Mesenchymal stem cell (in vitro differentiated cells and primary cell): ENCODE results near the gene TREML1.

Source experiments
- DNase-seq: peaks from one replicate; pipeline ENCODE4 v3.0.0-alpha.2; 2013
- H2AFZ ChIP-seq: one replicate; pipeline ENCODE4 v1.6.1; 2013; ENCODE audit warnings: low read depth, mild to moderate bottlenecking, control low read depth, inconsistent platforms, low read length, moderate library complexity
- H2AK5ac ChIP-seq: 2 replicates; pipeline ENCODE4 v1.6.1; 2013; ENCODE audit warnings: low read length, moderate library complexity, mild to moderate bottlenecking, inconsistent platforms; ENCODE audit not compliant: severe bottlenecking
- H2BK120ac ChIP-seq: one replicate; pipeline ENCODE4 v1.6.1; 2013; ENCODE audit warnings: low read depth, mild to moderate bottlenecking, inconsistent platforms, low read length, moderate library complexity
- H2BK12ac ChIP-seq, 2 experiments: one replicate each; pipeline ENCODE4 v1.6.1; 2013; ENCODE audit warnings: inconsistent platforms in 2 of 2, low read length in 2 of 2, mild to moderate bottlenecking in 2 of 2, moderate library complexity in 2 of 2, control low read depth in 1 of 2
- H2BK15ac ChIP-seq: one replicate; pipeline ENCODE4 v1.6.1; 2013; ENCODE audit warnings: mild to moderate bottlenecking, low read depth, inconsistent platforms; ENCODE audit not compliant: poor library complexity, severe bottlenecking
- H2BK5ac ChIP-seq: 2 replicates; pipeline ENCODE4 v1.6.1; 2013; ENCODE audit warnings: low read depth, mild to moderate bottlenecking, low read length, control low read depth, inconsistent platforms; ENCODE audit not compliant: poor library complexity, severe bottlenecking
- H3K14ac ChIP-seq, 2 experiments: one replicate each; pipeline ENCODE4 v1.6.1; 2013; ENCODE audit warnings: inconsistent platforms in 2 of 2, low read length in 2 of 2, control low read depth in 1 of 2, mild to moderate bottlenecking in 1 of 2, moderate library complexity in 1 of 2
- H3K18ac ChIP-seq, 2 experiments: one replicate each; pipeline ENCODE4 v1.6.1; 2013; ENCODE audit warnings: inconsistent platforms in 2 of 2, low read length in 2 of 2, control low read depth in 1 of 2, low read depth in 1 of 2, mild to moderate bottlenecking in 1 of 2
- H3K23ac ChIP-seq, 2 experiments: one replicate each; pipeline ENCODE4 v1.6.1; 2013; ENCODE audit warnings: inconsistent platforms in 2 of 2, low read length in 2 of 2, mild to moderate bottlenecking in 2 of 2, moderate library complexity in 2 of 2, control low read depth in 1 of 2
- H3K27ac ChIP-seq: 2 replicates; pipeline ENCODE4 v1.5.1; 2013; ENCODE audit warnings: mild to moderate bottlenecking, moderate library complexity, low read length, control low read depth, inconsistent platforms; ENCODE audit not compliant: poor library complexity, severe bottlenecking
- H3K27me3 ChIP-seq, 2 experiments: 2 replicates each; pipeline versions ENCODE4 v1.6.1 to v1.7.0; 2013; ENCODE audit warnings: low read length in 2 of 2, mild to moderate bottlenecking in 2 of 2, moderate library complexity in 2 of 2, control low read depth in 1 of 2, inconsistent platforms in 1 of 2; ENCODE audit not compliant: control insufficient read depth in 1 of 2, insufficient read depth in 1 of 2
- H3K36me3 ChIP-seq, 2 experiments: 2 replicates each; pipeline versions ENCODE4 v1.6.1 to v1.7.0; 2013; ENCODE audit warnings: low read length in 2 of 2, control low read depth in 1 of 2, inconsistent platforms in 1 of 2, low read depth in 1 of 2, mild to moderate bottlenecking in 1 of 2; ENCODE audit not compliant: insufficient read depth in 2 of 2, control insufficient read depth in 1 of 2
- H3K4ac ChIP-seq, 2 experiments: one replicate each; pipeline ENCODE4 v1.6.1; 2013; ENCODE audit warnings: inconsistent platforms in 2 of 2, low read length in 2 of 2, mild to moderate bottlenecking in 2 of 2, moderate library complexity in 2 of 2, control low read depth in 1 of 2, low read depth in 1 of 2
- H3K4me1 ChIP-seq: 2 replicates; pipeline ENCODE4 v1.6.1; 2013; ENCODE audit warnings: low read depth, low read length, control low read depth; ENCODE audit not compliant: control insufficient read depth, insufficient read depth
- H3K4me2 ChIP-seq: 2 replicates; pipeline ENCODE4 v1.6.1; 2013; ENCODE audit warnings: low read length, mild to moderate bottlenecking, inconsistent platforms; ENCODE audit not compliant: poor library complexity, severe bottlenecking
- H3K4me3 ChIP-seq, 2 experiments: 2 replicates each; pipeline versions ENCODE4 v1.5.1 to v1.7.0; 2013; ENCODE audit warnings: low read length in 2 of 2, mild to moderate bottlenecking in 2 of 2, control low read depth in 1 of 2, low read depth in 1 of 2; ENCODE audit not compliant: insufficient read depth in 1 of 2
- H3K79me1 ChIP-seq: replicated peaks from 2 replicates; pipeline ENCODE4 v1.6.1; 2013; ENCODE audit warnings: mild to moderate bottlenecking, control low read depth, low read length, inconsistent platforms; ENCODE audit not compliant: poor library complexity, severe bottlenecking
- H3K9ac ChIP-seq: 2 replicates; pipeline ENCODE4 v1.7.0; 2013; ENCODE audit warnings: mild to moderate bottlenecking, low read length, moderate library complexity
- H3K9me3 ChIP-seq: 2 replicates; pipeline ENCODE4 v1.7.0; 2013; ENCODE audit warnings: mild to moderate bottlenecking, low read length; ENCODE audit not compliant: control insufficient read depth
- H4K8ac ChIP-seq: one replicate; pipeline ENCODE4 v1.6.1; 2013; ENCODE audit warnings: inconsistent platforms, mild to moderate bottlenecking, low read length, moderate library complexity
- H4K91ac ChIP-seq: one replicate; pipeline ENCODE4 v1.6.1; 2013; ENCODE audit warnings: mild to moderate bottlenecking, low read length, inconsistent platforms
- WGBS: methylation state at CpG from one replicate; pipeline ENCODE4 v1.1.7; 2013; ENCODE audit warnings: mixed read lengths; 5-methylcytosine and 5-hydroxymethylcytosine counted together

TREML1 gene

GRCh38 chr6:41100871-41101287, 53.3 kb downstream of the TREML1 start:
- H3K18ac ChIP-seq = no peak overlapping the region
- no peak overlapping the region for H2BK120ac ChIP-seq
- no peak overlapping the region for H4K91ac ChIP-seq
- H3K27me3 ChIP-seq = no peaks in the 10 kb centered on the region
- H3K79me1 ChIP-seq = peaks cover 19% of the 10 kb centered on the region
- H2AK5ac ChIP-seq = peak overlapping the region; percentile 38
- H2BK5ac ChIP-seq = no peak overlapping the region
- no peak overlapping the region for H3K27ac ChIP-seq
- H2AFZ ChIP-seq = no peak overlapping the region
- H3K36me3 ChIP-seq = peaks cover 11 to 59% of the 10 kb centered on the region in 2 experiments
- H3K14ac ChIP-seq = no peak overlapping the region
- peak overlapping the region; percentile 45 for H4K8ac ChIP-seq
- no peak overlapping the region for H2BK12ac ChIP-seq
- H3K4me2 ChIP-seq = no peak overlapping the region
- H3K4me3 ChIP-seq = no peak overlapping the region
- no peak overlapping the region for H2BK15ac ChIP-seq
- peaks cover 4% of the 10 kb centered on the region for H3K4me1 ChIP-seq
- no peak overlapping the region for H3K4ac ChIP-seq
- H3K9me3 ChIP-seq = no peaks in the 10 kb centered on the region
- H3K9ac ChIP-seq = no peak overlapping the region
- 71% methylated on average over 42 of the region's 42 CpGs for WGBS
- no peak for DNase-seq
- H3K23ac ChIP-seq = no peak overlapping the region
